HAP-1 (cell line): ENCODE measurements around the gene FGF14.
A peak's percentile ranks its signal among the peaks of the same experiment; 100 is the strongest.

Experiments
- DNase-seq, 2 experiments: peaks; one replicate each; pipeline ENCODE4 v3.0.0-alpha.2; 2016 to 2020; ENCODE audit warnings: low spot score in 2 of 2
- H3K27me3 ChIP-seq: fragments of 250-450 bp; sonication (Bioruptor Pico); 2 replicates; pipeline ENCODE4 v1.5.1; 2020; ENCODE audit warnings: low read depth, mild to moderate bottlenecking, moderate library complexity
- H3K36me3 ChIP-seq: fragments of 250-450 bp; sonication (Bioruptor Pico); replicated peaks from 2 replicates; pipeline ENCODE4 v1.5.1; 2020; ENCODE audit warnings: mild to moderate bottlenecking
- H3K4me1 ChIP-seq: fragments of 250-450 bp; sonication (Bioruptor Pico); 2 replicates; pipeline ENCODE4 v1.5.1; 2020; ENCODE audit warnings: mild to moderate bottlenecking
- H3K4me3 ChIP-seq: fragments of 250-450 bp; sonication (Bioruptor Pico); 2 replicates; pipeline ENCODE4 v1.5.1; 2020; ENCODE audit warnings: mild to moderate bottlenecking, moderate library complexity
- H3K9me3 ChIP-seq: fragments of 250-450 bp; sonication (Bioruptor Pico); 2 replicates; pipeline ENCODE4 v1.5.1; 2020; ENCODE audit warnings: mild to moderate bottlenecking, moderate library complexity
- in situ Hi-C: fragments of 300-500 bp; cut with MboI; formaldehyde crosslinking; loops from 3 replicates; pipeline ENCODE4 v1.14.3; 2020; ENCODE audit warnings: low sequenced_read_pairs, inconsistent platforms, mixed read lengths

FGF14 gene

GRCh38 chr13:101835920-101836319, 565.9 kb downstream of the FGF14 start:
- in situ Hi-C loops: no loop called here

GRCh38 chr13:101833671-101834070, 568.2 kb downstream of the FGF14 start:
- in situ Hi-C loops: no loop called here
- Histone ChIP-seq H3K9me3 (no peaks in the 10 kb centered on the region), H3K36me3 (no peaks in the 10 kb centered on the region), H3K4me1 (no peaks in the 10 kb centered on the region), H3K4me3 (no peak overlapping the region), H3K27me3 (peaks cover 1% of the 10 kb centered on the region)
- DNase-seq: no peak

More at GRCh38 chr13:101835920-101836319, 565.9 kb downstream of the FGF14 start:
- Histone ChIP-seq H3K4me3 (no peak overlapping the region), H3K36me3 (no peaks in the 10 kb centered on the region), H3K4me1 (no peaks in the 10 kb centered on the region), H3K27me3 (peaks cover 3% of the 10 kb centered on the region), H3K9me3 (no peaks in the 10 kb centered on the region)
- no peak for DNase-seq

GRCh38 chr13:101830035-101830434, 571.8 kb downstream of the FGF14 start:
- H3K36me3 ChIP-seq: no peaks in the 10 kb centered on the region
- DNase-seq: no peak
- H3K9me3 ChIP-seq: no peaks in the 10 kb centered on the region
- no peak overlapping the region for H3K4me3 ChIP-seq
- no peaks in the 10 kb centered on the region; the same call in 1 of the 2 replicates for H3K27me3 ChIP-seq
- H3K4me1 ChIP-seq: no peaks in the 10 kb centered on the region
- in situ Hi-C loops: no loop called here

DNA sequence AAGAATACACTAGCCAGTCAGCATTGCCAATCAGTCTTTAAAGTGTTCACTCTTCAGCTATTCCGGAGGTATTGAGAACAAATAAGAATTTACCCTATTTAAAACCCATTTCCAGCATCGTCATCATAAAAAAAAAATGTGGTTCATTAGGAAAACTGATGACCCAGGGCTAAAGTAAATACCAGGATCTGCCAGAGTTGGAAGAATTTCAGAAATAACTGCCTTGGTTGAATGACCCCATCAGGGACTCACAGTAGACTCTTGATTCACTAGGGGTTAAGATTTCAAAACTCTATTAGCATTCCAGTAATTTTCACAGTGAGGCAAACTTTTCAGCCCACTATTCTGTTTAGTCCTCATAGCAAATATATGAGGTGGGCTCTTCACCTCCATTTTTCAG, 572.4 kb downstream of the FGF14 start:
- in situ Hi-C loops: no loop called here
- no peak overlapping the region for H3K4me3 ChIP-seq
- H3K36me3 ChIP-seq: no peaks in the 10 kb centered on the region
- H3K27me3 ChIP-seq: no peaks in the 10 kb centered on the region
- no peak for DNase-seq
- no peaks in the 10 kb centered on the region for H3K4me1 ChIP-seq
- no peaks in the 10 kb centered on the region for H3K9me3 ChIP-seq

DNA sequence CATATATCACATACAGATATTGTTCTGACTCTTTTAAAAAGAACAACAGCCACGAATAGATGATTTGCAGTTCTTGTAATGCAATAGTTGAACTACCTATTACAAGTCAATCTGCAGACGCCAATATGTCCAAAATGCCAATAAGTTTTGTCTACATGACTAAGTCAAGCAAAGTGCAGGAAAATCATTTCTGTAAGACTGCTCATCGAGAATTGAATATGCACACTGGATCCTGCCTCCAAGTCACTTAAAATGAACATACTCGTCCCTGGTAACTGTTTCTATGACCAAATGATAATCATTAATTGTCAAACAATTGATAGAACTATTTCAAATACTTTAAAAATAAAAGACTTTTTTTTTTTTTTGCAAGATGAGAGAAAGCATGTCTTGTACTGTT, 573.7 kb downstream of the FGF14 start:
- no peaks in the 10 kb centered on the region for H3K4me1 ChIP-seq
- no peaks in the 10 kb centered on the region for H3K36me3 ChIP-seq

GRCh38 chr13:101817898-101818297, 584.0 kb downstream of the FGF14 start:
- no peaks in the 10 kb centered on the region for H3K27me3 ChIP-seq
- H3K4me1 ChIP-seq: no peaks in the 10 kb centered on the region
- in situ Hi-C loops: no loop called here
- DNase-seq: no peak
- H3K9me3 ChIP-seq: no peaks in the 10 kb centered on the region
- H3K36me3 ChIP-seq: no peaks in the 10 kb centered on the region
- no peak overlapping the region for H3K4me3 ChIP-seq

More for the DNA sequence above, 573.7 kb downstream of the FGF14 start:
- Histone ChIP-seq H3K9me3 (no peaks in the 10 kb centered on the region), H3K4me3 (no peak overlapping the region), H3K27me3 (no peaks in the 10 kb centered on the region)
- no peak for DNase-seq
- in situ Hi-C loops: no loop called here

GRCh38 chr13:101811881-101812280, 590.0 kb downstream of the FGF14 start:
- no peak for DNase-seq
- H3K4me3 ChIP-seq: no peak overlapping the region
- in situ Hi-C loops: no loop called here
- no peaks in the 10 kb centered on the region for H3K36me3 ChIP-seq
- H3K4me1 ChIP-seq: no peaks in the 10 kb centered on the region
- H3K9me3 ChIP-seq: no peaks in the 10 kb centered on the region
- H3K27me3 ChIP-seq: no peaks in the 10 kb centered on the region

DNA sequence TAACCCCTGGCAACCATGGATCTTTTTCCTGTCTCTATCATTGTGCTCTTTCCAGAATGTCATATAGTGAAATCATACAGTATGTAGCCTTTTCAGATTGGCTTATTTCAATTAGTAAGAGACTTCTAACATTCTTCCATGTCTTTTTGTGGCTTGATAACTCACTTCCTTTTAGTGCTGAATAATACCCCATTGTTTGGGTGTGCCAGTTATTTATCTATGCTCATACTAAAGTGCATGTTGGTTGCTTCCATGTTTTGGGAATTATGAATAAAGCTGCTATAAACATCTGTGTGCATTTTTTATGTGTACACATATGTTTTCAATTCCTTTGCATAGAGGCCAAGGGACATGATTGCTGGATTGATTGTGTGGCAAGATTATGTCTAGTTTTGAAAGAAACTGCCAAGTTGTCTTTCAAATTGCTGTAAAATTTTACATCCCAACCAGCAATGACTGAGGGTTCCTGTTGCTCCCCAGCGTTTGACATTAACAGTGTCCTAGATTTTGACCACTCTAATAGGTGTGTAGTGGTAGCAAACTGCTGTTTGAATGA, 590.5 kb downstream of the FGF14 start:
- no peak for DNase-seq

DNA sequence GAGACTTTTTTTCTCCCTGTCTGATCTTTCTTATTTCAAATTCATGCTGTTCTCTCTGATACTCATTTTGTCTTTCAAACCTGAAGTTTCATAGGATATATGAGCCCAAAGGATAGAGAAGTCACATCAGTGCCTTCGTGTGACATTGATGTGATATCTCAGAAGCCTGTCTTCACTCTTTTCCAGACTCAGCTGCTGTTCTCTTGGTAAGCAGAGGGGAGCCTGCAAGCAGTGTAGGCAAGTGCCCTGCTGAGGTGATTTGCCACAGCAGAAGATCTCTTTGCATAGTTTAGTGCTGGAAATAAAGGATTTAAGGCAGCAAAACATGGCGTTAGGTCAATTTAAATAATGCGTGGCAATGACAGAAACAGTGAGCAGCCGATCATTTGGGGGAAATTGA, 602.7 kb downstream of the FGF14 start:
- H3K27me3 ChIP-seq: 0 out of 2 replicates have a peak, but pooled peaks cover 2% of the 10 kb centered on the region
- H3K4me3 ChIP-seq: no peak overlapping the region
- H3K4me1 ChIP-seq: no peaks in the 10 kb centered on the region
- in situ Hi-C loops: no loop called here
- no peaks in the 10 kb centered on the region for H3K36me3 ChIP-seq
- no peak for DNase-seq
- H3K9me3 ChIP-seq: no peaks in the 10 kb centered on the region

More for the DNA sequence above, 590.5 kb downstream of the FGF14 start:
- no peaks in the 10 kb centered on the region for H3K36me3 ChIP-seq
- no peaks in the 10 kb centered on the region for H3K27me3 ChIP-seq
- H3K9me3 ChIP-seq: no peaks in the 10 kb centered on the region
- no peak overlapping the region for H3K4me3 ChIP-seq
- in situ Hi-C loops: no loop called here
- no peaks in the 10 kb centered on the region for H3K4me1 ChIP-seq

DNA sequence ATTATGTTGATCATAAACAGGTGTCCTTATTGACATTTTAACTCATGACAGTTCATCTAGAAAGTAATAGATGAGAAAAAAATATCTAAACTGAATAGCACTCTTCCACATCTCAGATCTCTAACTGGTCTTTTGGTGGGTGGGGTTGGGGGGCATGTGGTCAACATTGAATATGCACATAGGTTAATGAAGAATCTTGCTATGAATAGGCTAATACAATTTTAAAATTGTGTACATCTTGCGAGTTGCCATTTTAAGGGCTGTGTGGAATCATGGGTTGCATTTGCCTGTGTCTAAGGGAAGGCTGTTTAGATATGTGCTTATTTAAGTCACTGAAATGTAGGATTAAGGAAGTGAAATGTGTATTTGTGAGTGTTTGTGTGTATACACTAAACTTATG, 603.4 kb downstream of the FGF14 start:
- no peaks in the 10 kb centered on the region for H3K9me3 ChIP-seq
- DNase-seq: no peak
- H3K4me1 ChIP-seq: no peaks in the 10 kb centered on the region
- H3K36me3 ChIP-seq: no peaks in the 10 kb centered on the region
- H3K4me3 ChIP-seq: no peak overlapping the region
- in situ Hi-C loops: no loop called here
- 0 out of 2 replicates have a peak, but pooled peaks cover 2% of the 10 kb centered on the region for H3K27me3 ChIP-seq

GRCh38 chr13:101795460-101795859, 606.4 kb downstream of the FGF14 start:
- Histone ChIP-seq H3K4me3 (no peak overlapping the region), H3K27me3 (no peaks in the 10 kb centered on the region), H3K36me3 (no peaks in the 10 kb centered on the region), H3K9me3 (no peaks in the 10 kb centered on the region), H3K4me1 (no peaks in the 10 kb centered on the region)
- in situ Hi-C loops: no loop called here
- no peak for DNase-seq

- Histone ChIP-seq H3K4me3 (no peak overlapping the region), H3K36me3 (no peaks in the 10 kb centered on the region), H3K4me1 (no peaks in the 10 kb centered on the region), H3K9me3 (no peaks in the 10 kb centered on the region), H3K27me3 (no peaks in the 10 kb centered on the region)
- in situ Hi-C loops: no loop called here
- no peak for DNase-seq
These were observed 606.8 kb downstream of the FGF14 start for GRCh38 chr13:101795025-101795424.

- Histone ChIP-seq H3K9me3 (no peaks in the 10 kb centered on the region), H3K36me3 (no peaks in the 10 kb centered on the region), H3K27me3 (no peaks in the 10 kb centered on the region), H3K4me1 (no peaks in the 10 kb centered on the region; the same call in 1 of the 2 replicates), H3K4me3 (no peak overlapping the region)
- in situ Hi-C loops: no loop called here
- DNase-seq: no peak
These were observed 609.7 kb downstream of the FGF14 start for GRCh38 chr13:101792189-101792588.

DNA sequence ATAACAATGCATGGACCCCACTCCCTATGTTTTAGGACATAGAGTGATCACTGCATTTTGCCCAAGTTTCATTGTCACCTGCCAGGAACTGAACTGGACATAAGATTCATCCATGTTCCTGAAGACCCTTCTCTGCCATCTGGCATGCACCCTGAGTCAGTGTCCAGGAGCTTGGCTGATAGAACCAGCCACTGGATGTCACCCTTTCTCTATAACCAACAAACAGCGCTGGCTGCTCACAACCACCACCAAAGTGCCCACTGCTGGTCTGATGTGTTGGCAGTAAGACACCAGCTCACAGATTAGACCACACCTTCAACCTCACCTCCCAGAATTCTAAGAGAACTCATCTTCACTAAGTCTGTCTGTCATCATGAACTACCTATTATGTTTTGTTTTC, 616.0 kb downstream of the FGF14 start:
- no peaks in the 10 kb centered on the region for H3K36me3 ChIP-seq
- no peaks in the 10 kb centered on the region; the same call in 1 of the 2 replicates for H3K4me1 ChIP-seq
- in situ Hi-C loops: no loop called here
- no peaks in the 10 kb centered on the region for H3K9me3 ChIP-seq
- no peak overlapping the region for H3K4me3 ChIP-seq
- H3K27me3 ChIP-seq: no peaks in the 10 kb centered on the region
- peak in 1 of 2 experiments; percentile 7 for DNase-seq

GRCh38 chr13:101784313-101784712, 617.5 kb downstream of the FGF14 start:
- Histone ChIP-seq H3K4me1 (no peaks in the 10 kb centered on the region; the same call in 1 of the 2 replicates), H3K36me3 (no peaks in the 10 kb centered on the region), H3K4me3 (no peak overlapping the region), H3K9me3 (no peaks in the 10 kb centered on the region), H3K27me3 (no peaks in the 10 kb centered on the region)
- DNase-seq: no peak
- in situ Hi-C loops: no loop called here
